Renal cortical epithelial cell (primary cell): ENCODE results near the gene CLIP3. TPM values are rescaled to one million over a fixed set of nuclear protein-coding genes. Genes with fewer than 3 reads are reported as not detected.
"Not testable (repeated sequence)": the region's sequence is repeated elsewhere in the genome, so short reads cannot be mapped to it uniquely, and the experiment has no call there.

ENCODE experiments used
- DNase-seq: peaks from one replicate; pipeline ENCODE4 v3.0.0-alpha.2; 2011; ENCODE audit warnings: low read depth
- total RNA-seq: library from RNA; depleted of rRNA; stranded (reverse); fragments of >200 nt; gene quantifications from 2 replicates; pipeline ENCODE4 v1.2.3, GENCODE V29; 2014

Gene CLIP3
- total RNA-seq, 1 donor from 2014 or later = 15.2 TPM

DNA sequence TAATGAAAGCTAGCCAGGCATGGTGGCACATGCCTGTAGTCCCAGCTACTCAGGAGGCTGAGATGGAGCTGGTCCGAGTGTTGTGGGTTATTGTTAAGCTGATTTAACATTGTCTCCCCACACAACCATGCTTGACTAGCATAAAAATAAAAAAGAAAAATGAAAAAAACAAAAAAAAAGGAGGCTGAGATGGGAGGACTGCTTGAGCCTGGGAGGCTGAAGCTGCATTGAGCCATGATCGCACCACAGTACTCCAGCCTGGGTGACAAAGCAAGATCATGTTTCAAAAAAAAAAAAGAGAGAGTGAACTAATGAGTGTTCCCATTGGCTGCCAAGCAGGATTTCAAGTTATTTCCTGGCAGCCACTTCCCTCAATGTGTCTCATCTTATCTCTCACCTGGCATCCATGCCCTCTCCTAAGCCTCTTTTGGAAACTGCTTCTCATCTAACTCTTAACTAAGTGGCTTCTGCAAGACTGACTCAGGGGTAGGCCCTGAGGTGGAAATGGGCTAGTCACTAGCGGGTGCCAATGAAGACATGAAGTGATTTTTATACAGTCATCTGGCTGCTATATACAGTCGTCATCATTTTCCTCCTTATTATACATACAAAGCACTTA lies 16.5 kb upstream of the CLIP3 start:
- no peak for DNase-seq

DNA sequence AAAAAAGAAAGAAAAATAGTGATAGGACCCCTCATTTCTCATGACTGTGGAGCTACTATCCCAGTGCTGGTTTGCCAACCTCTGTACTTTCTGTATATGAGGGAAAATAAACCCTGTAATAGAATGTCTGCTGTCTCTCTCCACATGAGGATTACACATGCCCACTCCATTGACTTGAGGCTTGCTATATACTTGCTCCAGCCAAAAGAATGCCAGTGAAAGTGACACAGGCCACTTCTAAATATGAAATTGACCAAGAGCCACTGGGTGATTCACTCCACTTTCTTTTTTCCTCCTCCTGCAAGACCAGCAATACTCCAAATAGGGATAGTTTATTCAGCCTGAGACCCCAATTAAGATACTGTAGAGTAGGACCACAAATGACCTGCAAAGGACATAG lies 15.2 kb upstream of the CLIP3 start:
- DNase-seq = no peak

- no peak for DNase-seq
Observed at GRCh38 chr19:36046443-36047050, 13.9 kb upstream of the CLIP3 start.

DNA sequence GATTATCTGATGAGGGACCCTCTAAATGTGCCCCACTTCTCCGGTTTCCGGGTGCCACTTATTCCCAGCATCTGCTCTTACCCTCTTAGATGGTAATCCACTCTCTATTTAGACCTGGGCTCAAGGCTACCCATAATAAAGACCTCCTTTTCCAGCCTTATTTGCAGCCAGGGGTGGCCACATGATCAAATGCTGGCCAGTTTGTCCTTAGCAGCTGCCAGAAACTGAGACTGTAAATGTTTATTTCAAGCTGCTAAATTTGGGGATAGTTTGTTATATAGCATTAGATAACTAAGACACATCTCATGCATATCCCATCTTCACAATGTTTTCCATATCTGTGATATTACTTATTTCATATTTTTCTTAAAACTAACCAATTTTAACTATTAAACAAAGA lies 11.3 kb upstream of the CLIP3 start:
- no peak for DNase-seq

- DNase-seq = peak; percentile 87
Observed at GRCh38 chr19:36041831-36042230, 9.2 kb upstream of the CLIP3 start.

DNA sequence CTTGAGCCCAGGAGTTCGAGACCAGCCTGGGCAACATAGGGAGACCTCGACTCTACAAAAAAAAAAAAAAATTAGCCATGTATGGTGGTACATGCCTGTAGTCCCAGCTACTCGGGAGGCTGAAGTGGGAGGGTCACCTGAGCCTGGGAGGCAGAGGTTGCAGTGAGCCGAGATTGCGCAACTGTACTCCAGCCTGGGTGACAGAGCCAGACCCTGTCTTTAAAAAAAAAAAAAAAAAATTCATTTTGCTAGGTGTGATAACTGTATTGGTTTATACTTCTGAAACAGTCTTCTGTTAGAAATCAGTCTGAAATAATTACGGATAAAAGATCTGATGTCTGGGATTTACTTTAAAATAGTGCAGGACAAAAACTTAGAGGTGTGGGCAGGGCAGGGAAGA lies 8.4 kb upstream of the CLIP3 start:
- not testable (repeated sequence) for DNase-seq

DNA sequence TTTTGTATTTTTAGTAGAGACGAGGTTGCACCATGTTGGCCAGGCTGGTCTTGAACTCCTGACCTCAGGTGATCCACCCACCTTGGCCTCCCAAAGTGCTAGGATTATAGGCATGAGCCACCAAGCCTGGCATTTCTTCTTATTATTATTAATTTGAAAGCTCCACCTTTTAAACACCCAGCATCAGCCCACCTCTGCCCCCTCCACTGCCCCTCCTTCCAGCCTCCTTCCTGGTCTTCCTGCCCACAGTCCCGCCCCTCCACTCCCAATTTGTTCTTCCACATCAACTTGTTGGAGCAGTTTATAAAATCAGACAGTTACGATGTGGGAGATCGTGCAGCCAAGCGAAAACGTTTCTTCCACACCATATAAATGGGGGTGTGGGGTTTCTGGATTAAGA lies 7.8 kb upstream of the CLIP3 start:
- no peak for DNase-seq

GRCh38 chr19:36031308-36031707 lies 1.4 kb downstream of the CLIP3 start:
- DNase-seq = no peak

- DNase-seq = peak; percentile 49
Observed at GRCh38 chr19:36030264-36031148, 2.2 kb downstream of the CLIP3 start.

- no peak for DNase-seq
Observed at GRCh38 chr19:36028313-36029041, 4.2 kb downstream of the CLIP3 start.

DNA sequence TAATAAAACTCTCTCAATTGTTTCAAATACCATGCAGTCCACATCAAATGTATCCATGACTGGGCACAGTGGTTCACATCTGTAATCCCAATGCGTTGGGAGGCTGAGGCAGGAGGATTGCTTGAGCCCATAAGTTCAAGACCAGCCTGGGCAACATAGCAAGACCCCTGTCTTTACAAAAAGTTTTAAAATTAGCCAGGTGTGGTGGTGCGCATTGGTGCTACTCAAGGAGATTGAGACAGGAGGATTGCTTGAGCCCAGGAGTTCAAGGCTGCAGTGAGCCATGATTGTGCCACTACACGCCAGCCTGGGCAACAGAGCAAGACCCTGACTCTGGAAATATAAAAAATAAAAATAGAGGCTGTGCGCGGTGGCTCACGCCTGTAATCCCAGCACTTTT lies 5.0 kb downstream of the CLIP3 start:
- DNase-seq = no peak

DNA sequence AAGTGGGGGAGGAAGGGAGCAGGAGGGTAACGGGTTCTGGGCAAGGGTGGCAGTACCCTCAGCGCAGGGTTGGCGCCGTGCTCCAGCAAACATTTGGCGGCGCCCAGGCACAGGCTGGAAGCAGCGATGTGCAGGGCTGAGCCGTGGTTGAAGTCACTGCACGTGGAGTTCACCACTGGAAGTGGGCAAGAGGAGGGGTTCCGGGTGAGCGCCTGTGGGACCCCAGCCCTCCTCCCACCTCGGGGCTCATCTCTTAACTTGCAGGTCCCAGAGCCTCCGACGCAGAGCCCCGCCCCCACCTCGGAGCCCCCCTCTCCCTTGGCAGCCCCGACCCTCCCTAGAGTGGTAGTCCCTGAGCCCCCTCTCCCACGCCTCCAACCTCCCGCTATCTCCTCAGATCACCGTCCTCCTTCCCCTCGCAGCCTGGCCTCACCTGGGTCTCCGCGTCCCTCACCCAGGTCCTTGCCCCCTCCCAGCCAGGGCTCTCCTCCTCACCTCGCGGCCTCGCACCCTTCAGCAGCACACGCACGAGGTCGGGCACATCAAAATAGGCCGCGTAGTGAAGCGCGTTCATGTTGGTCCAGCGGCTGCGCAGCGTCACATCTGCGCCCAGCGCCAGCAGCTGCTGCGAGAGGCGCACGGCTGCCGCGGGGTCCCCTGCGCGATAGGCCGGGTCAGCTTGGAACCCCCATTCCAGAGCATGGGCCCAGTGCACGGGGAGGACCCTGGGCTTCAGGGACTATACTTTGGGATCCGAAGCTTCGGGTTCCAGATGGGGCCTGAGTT lies 6.4 kb downstream of the CLIP3 start:
- no peak for DNase-seq

DNA sequence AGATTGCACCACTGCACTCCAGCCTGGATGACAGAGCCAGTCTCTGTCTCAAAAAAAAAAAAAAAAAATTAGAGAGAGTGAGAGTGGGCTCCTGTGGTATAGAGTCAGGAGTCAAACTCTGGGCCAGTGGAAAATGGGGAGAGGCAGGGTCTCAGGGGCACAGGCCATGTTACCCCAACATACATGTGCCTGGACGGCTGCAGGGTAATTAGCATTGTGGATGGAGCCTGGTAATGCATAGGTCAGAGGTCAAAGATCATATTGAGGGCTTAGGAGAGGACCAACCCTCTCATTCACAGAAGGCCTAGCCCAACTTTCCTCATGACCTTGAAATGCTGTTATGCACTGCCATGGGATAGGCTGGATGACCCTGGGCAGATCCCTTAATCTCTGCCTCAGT lies 7.1 kb downstream of the CLIP3 start:
- DNase-seq = no peak

DNA sequence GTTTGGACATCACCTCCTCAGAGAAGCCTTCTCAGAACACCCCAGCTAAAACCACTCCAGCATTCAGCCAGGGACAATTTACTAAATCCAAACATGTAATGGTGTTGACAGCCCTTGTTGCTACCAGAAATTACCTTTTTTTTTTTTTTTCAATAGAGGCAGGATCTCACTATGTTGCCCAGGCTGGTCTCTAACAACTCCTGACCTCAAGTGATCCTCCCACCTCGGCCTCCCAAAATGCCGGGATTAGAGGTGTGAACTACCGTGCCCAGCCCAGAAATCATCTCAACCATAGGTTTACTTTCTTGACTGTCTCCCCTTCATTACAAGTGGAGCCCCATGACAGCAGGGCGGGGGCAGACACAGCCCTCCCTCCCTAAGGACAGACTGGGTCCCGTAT lies 9.2 kb downstream of the CLIP3 start:
- no peak for DNase-seq

DNA sequence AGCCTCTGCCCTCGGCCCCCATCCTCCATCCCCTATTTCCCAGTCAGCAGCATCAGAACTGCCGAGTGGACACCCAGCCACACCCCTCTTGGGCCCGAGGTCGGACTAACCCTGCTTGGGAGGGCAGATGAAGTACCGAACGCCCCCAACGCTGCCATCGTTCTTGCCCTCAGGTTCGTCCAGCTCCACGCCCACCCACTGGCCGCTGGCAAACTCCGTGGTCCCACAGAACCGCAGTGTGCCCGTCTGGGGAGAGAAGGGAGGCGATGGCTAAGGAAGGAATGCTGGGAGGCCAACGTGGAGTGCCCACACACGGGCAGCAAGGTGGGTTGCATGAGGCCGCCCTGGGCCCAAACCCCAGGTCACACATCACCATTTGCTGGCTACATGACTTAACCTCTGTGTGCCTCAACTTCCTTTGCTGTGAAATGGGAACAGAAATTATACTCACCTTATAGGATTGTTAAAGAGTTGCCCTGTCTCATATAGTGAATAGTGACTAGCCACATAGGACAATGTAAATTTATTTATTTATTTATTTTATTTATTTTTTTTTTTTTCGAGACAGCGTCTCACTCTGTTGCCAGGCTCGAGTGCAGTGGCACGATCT lies 13.5 kb downstream of the CLIP3 start:
- no peak for DNase-seq

DNA sequence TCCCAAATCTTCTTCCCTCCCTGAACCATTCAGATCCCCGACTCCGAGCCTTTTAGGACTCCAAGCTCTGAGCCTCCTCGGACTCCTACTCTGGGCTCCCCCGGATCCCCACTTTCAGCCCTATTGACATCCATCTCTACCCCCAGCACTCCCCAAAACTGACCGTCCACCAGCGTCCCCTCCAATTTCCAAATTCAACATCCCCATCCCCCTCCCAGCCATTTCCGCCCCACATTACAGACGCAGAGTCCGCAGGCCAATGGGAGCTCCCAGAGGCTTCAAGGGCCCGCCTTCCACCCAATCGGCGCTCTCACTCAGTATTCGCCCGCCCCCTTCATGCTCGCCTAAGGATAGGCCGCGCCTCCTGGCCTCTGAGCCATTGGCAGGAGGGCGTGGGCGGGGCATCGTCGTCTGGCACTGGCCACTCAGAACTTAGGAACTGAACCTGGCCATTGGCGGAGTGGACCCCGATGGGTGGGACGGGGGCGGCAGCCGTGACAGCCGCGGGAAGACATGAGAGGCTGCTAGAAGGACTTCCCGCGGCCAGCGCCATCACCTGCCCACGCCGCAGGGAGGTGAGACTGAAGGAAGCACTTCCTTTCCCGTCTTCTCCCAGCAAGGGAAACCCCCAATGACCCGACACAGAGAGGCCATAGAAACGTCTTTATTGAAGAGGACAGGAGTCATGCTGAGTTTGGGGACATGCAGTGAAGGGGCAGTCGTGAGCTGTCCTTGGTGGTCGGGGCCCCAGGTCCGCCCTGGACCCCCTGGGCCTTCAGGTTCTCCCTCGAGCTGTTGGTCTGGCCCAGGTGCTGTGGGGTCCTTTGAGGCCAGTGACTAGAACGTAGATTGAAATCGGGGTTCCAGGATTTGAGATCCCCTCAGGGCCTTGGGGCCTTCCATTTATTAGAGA lies 18.4 kb downstream of the CLIP3 start, which contains the start of gene ALKBH6:
ALKBH6 (minus strand) TSS at position 202 of the 913 bp plus-strand sequence. CDS start 816 bp downstream, outside the sequence.
- DNase-seq = peak; percentile 96

GRCh38 chr19:36013280-36014011 lies 19.2 kb downstream of the CLIP3 start:
- DNase-seq = no peak

GRCh38 chr19:36010402-36010801 lies 22.3 kb downstream of the CLIP3 start:
- no peak for DNase-seq
